Activated T-helper 1 cell treated with anti-CD3 and anti-CD28 coated beads, Interleukin-12 subunit alpha, Interleukin-12 subunit beta, Interleukin-2, Interleukin-4 antibody, amounts not matched to agents 30 ng/mL and 10 ng/mL and 1 ng/mL, durations not matched to agents 14 hours and 24 hours and 36 hours (primary cell): ENCODE measurements around the gene PAX2. TPM values are rescaled to one million over a fixed set of nuclear protein-coding genes. Genes with fewer than 3 reads are reported as not detected.

ENCODE experiments used
- DNase-seq: peaks from one replicate; pipeline ENCODE4 v3.0.0; 2021; ENCODE audit warnings: low spot score
- H3K27ac Mint-ChIP-seq: one replicate; pipeline ENCODE4 v1.8.0; 2021; ENCODE audit warnings: mild to moderate bottlenecking, mixed read lengths
- H3K27me3 Mint-ChIP-seq: one replicate; pipeline ENCODE4 v1.8.0; 2022; ENCODE audit warnings: mild to moderate bottlenecking, moderate library complexity, mixed read lengths; ENCODE audit not compliant: insufficient read depth
- H3K36me3 Mint-ChIP-seq: one replicate; pipeline ENCODE4 v1.8.0; 2021; ENCODE audit warnings: low read depth, mixed read lengths
- H3K4me1 Mint-ChIP-seq: one replicate; pipeline ENCODE4 v1.8.0; 2021; ENCODE audit warnings: low read depth, mixed read lengths
- H3K4me3 Mint-ChIP-seq: one replicate; pipeline ENCODE4 v1.8.0; 2021; ENCODE audit warnings: mild to moderate bottlenecking, moderate library complexity, mixed read lengths
- H3K9me3 Mint-ChIP-seq: one replicate; pipeline ENCODE4 v1.8.0; 2021; ENCODE audit warnings: mixed read lengths
- intact Hi-C: fragments of 100-400 bp; cut with micrococcal nuclease; formaldehyde crosslinking; loops from one replicate; pipeline ENCODE4 v1.15.1; 2024
- total RNA-seq: library from RNA; stranded (reverse); gene quantifications from 2 replicates; pipeline ENCODE4 v1.2.3, GENCODE V29; 2022

PAX2 gene
- total RNA-seq, 1 donor from 2014 or later: not detected

DNA sequence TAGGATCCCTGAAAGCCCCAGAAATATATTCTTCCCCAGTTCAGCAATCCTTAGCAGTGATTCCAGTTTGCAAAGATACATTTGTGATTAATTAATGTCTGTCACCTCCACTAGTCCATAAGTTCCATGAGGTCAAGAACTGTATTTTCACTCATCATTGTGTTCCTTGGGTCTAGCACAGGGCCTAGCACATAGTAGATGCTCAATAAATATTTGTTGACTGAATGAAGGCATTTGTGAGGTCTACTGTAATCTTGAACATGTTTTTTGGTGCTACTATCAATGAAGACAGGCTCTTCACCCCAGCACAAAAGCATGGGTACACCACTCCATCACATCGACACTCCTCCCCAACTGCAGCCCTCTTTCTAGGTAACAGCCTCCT lies 30.8 kb upstream of the PAX2 start:
- Mint-ChIP-seq H3K9me3 (no peaks in the 10 kb centered on the region), H3K27ac (no peak overlapping the region), H3K27me3 (peaks cover 79% of the 10 kb centered on the region), H3K4me3 (no peak overlapping the region), H3K36me3 (peaks cover 2% of the 10 kb centered on the region), H3K4me1 (peaks cover 6% of the 10 kb centered on the region)
- DNase-seq: no peak
- intact Hi-C loops: no loop called here

DNA sequence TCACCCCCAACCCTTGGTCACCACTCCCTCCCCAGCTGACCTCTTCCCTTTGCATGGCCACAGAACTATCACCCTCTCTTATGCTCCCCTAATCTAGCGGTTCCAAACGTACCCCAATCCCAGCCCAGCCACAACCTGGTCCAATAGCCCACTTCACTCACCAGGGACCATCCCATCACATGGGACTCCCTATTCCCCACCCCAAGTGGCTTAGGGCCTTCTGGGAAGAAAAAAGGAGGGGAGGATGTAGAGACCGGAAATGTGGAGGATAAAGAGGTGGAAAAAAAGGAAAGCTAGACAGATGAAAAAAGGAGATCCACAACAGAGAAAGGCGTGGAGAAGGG lies 30.3 kb upstream of the PAX2 start:
- DNase-seq: no peak
- intact Hi-C loops: no loop called here
- H3K27ac Mint-ChIP-seq: no peak overlapping the region
- H3K9me3 Mint-ChIP-seq: no peaks in the 10 kb centered on the region
- peaks cover 6% of the 10 kb centered on the region for H3K4me1 Mint-ChIP-seq
- no peak overlapping the region for H3K4me3 Mint-ChIP-seq
- peaks cover 2% of the 10 kb centered on the region for H3K36me3 Mint-ChIP-seq
- H3K27me3 Mint-ChIP-seq: peaks cover 78% of the 10 kb centered on the region

DNA sequence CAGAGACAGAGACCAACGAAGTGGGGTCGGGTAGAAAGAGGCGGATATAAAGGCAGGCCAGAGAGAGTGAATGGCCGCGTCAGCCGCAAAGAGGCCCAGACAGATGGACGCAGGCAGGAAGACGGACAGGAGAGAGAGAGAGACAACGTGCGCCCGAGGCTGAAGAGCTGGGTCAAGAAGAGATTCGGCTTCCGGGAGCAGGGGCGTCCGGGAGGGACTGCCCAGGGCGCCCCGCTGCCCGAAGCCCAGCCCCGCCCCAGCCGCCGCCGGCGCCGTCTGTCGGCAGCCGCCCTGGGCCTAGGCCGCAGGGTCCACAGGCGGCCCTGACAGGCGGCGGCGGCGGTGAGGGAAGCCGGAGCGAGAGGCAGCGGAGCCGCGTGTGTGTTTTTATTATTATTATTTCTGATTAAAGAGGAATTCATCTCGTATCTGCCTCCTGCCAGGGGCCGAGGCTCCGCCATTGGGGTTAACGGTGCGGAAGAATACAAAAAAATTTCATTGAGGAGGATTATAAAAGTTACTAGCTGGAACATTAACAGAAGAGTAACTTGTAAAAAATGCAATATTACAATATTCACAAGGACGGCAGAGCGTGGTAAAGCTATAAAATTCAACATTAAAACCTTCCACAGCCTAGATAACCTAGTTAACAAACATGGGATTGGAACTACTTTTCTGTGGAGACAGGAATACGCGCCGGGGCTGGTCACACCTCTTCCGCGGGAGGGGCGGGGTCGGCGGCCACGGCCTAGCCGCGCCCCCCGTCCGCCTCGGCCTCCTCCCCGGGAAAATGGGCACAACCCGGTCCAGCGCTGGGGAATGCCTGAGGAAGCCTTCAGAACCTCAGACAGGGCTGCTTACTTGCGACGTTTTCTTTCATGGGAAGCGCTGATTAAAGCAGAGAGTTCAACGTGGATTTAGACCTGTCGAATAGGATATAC lies 29.7 kb upstream of the PAX2 start:
- Mint-ChIP-seq H3K4me1 (peaks cover 6% of the 10 kb centered on the region), H3K9me3 (no peaks in the 10 kb centered on the region), H3K27me3 (peaks cover 81% of the 10 kb centered on the region), H3K27ac (no peak overlapping the region), H3K4me3 (no peak overlapping the region), H3K36me3 (peaks cover 2% of the 10 kb centered on the region)
- DNase-seq: no peak
- intact Hi-C loops: loop anchor here (2.0 kb wide), 1 partner anchor 27 kb away; no protein-coding TSS in a partner anchor

DNA sequence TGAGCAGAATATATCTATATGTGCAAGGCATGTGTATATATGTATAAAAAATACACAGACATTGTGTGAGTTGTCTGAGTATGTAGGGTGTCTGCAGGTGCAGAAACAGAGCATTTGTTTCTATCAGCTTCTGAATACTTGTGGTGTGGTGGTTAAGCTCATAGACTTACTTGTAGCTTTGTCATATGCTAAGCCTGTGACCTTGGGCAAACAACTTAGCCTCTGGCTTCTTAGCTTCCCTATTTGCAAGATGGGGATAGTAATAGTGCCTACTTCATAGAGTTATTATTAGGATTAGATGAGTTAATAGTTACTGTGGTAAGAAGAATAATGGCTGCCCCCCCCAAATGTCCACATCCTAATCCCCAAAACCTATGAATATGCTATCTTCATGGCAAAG lies 28.2 kb upstream of the PAX2 start:
- intact Hi-C loops: loop anchor here (2.0 kb wide), 1 partner anchor 26 kb away; no protein-coding TSS in a partner anchor
- H3K4me3 Mint-ChIP-seq: no peak overlapping the region
- peaks cover 6% of the 10 kb centered on the region for H3K4me1 Mint-ChIP-seq
- no peak for DNase-seq
- H3K36me3 Mint-ChIP-seq: peaks cover 2% of the 10 kb centered on the region
- peaks cover 79% of the 10 kb centered on the region for H3K27me3 Mint-ChIP-seq
- H3K27ac Mint-ChIP-seq: no peak overlapping the region
- H3K9me3 Mint-ChIP-seq: no peaks in the 10 kb centered on the region

DNA sequence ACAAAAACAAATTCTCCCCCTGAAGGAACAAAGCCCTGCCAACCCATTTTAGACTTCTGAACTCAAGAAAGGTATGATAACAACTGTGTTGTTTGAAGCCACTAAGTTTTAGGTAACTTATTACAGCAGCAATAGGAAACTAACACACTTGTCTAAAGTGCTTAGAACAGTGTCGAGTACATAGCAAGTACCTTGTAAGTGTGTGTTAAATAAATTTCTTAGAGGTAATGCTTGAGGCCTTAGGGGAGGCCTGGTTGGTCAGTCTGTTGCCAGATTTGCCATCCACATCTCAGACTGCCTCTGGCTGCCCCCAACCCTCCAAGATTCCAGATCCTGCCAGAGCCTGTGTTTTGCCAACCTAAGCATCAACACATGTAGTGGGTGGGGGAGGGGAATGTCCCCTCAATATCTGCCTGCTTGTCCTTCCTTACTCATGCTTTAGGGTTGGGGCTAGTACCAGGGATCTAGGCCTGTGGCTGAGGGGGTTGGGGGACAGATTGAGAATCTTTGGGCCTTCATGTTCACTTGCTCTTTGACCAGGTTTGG lies 27.1 kb upstream of the PAX2 start:
- Mint-ChIP-seq H3K36me3 (peaks cover 2% of the 10 kb centered on the region), H3K4me1 (peaks cover 6% of the 10 kb centered on the region), H3K4me3 (no peak overlapping the region), H3K9me3 (no peaks in the 10 kb centered on the region), H3K27ac (no peak overlapping the region), H3K27me3 (peaks cover 78% of the 10 kb centered on the region)
- intact Hi-C loops: no loop called here
- DNase-seq: no peak

DNA sequence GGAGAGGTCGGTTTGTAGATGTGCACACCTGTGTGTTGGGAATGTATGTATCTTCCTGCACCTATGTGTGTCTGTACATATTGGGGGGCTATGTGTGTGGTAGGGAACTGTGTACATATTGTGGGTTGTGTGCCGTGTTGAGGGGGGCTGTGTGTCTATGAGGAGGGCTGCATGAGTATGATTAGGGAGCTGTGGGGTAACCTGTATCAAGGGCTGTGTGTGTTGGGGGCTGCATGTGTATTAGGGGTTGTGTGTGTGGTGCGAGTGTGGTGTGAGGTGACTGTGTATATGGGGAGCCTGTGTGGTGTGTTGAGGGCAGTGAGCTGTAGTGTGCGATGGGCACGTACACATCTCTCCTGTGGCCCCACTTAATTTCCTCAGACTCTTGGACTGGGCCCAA lies 22.2 kb upstream of the PAX2 start:
- Mint-ChIP-seq H3K27ac (peak overlapping the region; percentile 18), H3K27me3 (peaks cover 82% of the 10 kb centered on the region), H3K4me1 (no peaks in the 10 kb centered on the region), H3K4me3 (no peak overlapping the region), H3K36me3 (no peaks in the 10 kb centered on the region), H3K9me3 (no peaks in the 10 kb centered on the region)
- no peak for DNase-seq
- intact Hi-C loops: no loop called here

DNA sequence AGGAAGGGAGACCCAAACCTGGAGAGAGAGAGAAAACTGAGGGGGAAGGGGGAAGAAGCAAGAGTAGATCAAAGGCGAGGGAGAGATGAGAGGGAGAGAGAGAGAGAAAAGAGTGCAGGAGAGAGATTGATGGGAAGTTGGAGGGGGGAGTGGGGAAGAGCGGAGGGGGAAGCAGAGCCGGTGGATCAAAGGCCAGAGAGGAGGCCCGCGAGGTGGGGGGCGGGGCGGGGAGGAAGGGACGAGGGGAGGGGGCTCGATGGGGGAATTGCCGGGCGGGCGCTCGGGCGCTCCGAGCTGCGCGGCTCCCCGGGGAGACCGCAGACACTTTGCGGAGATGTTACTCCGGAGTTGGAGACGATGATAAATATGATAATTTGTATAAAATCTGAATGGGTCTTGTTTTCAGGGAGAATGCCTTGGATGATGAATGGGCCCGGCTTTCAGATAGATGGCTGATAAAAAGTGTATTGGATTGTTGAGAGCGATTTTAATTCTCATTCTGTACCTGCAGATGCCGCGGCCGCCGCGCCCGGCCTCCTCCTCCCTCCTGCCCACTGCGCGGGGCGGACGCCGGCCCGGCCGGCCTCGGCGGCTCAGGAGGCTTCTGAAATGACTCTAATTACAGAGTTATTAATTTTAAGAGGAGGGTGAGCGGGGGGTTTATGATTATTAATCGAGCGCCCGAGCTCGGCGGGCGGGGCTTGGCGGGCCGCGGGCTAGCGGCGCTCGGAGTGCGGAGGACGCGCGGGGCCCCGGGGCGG lies 21.4 kb upstream of the PAX2 start:
- Mint-ChIP-seq H3K4me3 (no peak overlapping the region), H3K27ac (peak overlapping the region; percentile 71), H3K36me3 (no peaks in the 10 kb centered on the region), H3K4me1 (peaks cover 5% of the 10 kb centered on the region), H3K27me3 (peaks cover 84% of the 10 kb centered on the region), H3K9me3 (no peaks in the 10 kb centered on the region)
- DNase-seq: no peak
- intact Hi-C loops: no loop called here

DNA sequence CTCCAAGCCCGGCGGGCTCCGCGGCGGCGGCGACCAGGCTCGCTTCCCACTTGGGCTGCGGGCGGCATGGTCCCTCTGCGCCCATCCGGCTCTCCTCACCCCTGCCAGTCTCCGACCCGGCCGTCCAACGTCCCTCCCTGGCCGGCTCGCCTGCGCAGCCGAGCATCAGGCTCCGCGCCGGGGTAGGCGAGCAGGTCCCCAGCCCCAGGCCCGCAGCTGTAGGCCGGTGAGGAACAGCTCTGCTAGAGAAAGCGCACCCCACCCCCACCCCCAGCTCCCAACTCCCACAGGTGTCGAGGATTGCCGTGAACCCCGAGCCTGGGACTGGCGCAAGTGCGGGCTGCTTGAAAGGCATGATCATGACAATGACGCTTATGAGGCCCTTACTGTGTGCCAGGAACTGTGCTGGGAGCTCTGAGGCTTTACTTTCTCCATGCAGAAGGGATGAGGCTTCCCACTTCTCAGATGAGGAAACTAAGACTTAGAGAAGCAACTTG lies 20.8 kb upstream of the PAX2 start:
- no peaks in the 10 kb centered on the region for H3K36me3 Mint-ChIP-seq
- no peaks in the 10 kb centered on the region for H3K9me3 Mint-ChIP-seq
- H3K4me3 Mint-ChIP-seq: no peak overlapping the region
- DNase-seq: no peak
- peaks cover 11% of the 10 kb centered on the region for H3K4me1 Mint-ChIP-seq
- H3K27ac Mint-ChIP-seq: no peak overlapping the region
- H3K27me3 Mint-ChIP-seq: peaks cover 85% of the 10 kb centered on the region
- intact Hi-C loops: loop anchor here (5.0 kb wide), 1 partner anchor 162 kb away; no protein-coding TSS in a partner anchor

DNA sequence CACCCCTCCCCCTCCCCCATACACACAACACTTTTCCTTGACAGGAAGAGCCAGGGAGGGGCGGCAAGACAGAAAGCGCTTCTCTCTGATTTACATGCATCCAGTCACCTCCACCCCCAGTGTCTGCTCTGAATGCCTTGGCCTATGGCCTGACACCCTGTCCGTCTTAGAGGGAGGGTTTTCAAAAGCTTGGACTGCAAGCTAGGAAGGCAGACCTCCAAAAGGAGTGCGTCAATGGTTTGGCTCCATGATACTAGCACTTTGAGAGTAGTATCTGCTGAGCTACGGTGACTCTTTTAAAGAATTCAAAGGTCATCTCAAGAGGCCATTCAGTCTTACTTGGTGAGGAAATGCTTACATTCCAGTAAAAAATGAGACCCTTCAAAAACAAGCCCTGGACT lies 20.3 kb upstream of the PAX2 start:
- Mint-ChIP-seq H3K9me3 (no peaks in the 10 kb centered on the region), H3K27ac (no peak overlapping the region), H3K36me3 (no peaks in the 10 kb centered on the region), H3K4me3 (no peak overlapping the region), H3K27me3 (peaks cover 85% of the 10 kb centered on the region), H3K4me1 (peaks cover 12% of the 10 kb centered on the region)
- no peak for DNase-seq
- intact Hi-C loops: loop anchor here (5.0 kb wide), 1 partner anchor 163 kb away; no protein-coding TSS in a partner anchor

DNA sequence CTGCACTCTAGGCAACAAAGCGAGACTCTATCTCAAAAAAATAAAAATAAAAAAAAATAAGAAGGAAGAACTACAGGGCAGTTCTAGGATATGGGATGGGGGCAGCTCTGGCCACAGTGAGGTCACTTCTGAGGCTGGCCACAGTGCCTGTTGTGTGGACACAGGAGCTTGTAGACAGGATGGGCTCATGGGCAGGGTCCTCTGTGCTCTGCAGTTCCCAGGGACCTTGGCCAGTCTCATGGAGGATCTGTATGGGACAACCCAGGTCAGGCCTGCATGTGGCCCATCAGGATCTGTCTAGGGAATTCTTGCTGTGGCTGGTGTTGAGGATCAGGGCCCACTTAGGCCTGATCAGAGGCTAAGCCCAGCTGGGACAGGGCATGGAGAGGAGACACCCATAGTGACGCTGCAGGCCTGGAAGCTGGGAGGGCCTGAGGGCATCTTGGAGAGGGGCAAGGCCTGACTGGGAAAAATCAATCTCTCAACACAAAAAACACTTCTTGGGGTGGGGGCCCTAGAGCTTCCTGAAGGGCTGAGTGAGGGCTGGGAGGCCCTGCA lies 19.4 kb upstream of the PAX2 start:
- Mint-ChIP-seq H3K36me3 (no peaks in the 10 kb centered on the region), H3K27me3 (peaks cover 85% of the 10 kb centered on the region), H3K4me1 (peaks cover 14% of the 10 kb centered on the region), H3K9me3 (no peaks in the 10 kb centered on the region), H3K27ac (no peak overlapping the region), H3K4me3 (no peak overlapping the region)
- intact Hi-C loops: loop anchor here (5.0 kb wide), 1 partner anchor 164 kb away; no protein-coding TSS in a partner anchor
- DNase-seq: no peak

DNA sequence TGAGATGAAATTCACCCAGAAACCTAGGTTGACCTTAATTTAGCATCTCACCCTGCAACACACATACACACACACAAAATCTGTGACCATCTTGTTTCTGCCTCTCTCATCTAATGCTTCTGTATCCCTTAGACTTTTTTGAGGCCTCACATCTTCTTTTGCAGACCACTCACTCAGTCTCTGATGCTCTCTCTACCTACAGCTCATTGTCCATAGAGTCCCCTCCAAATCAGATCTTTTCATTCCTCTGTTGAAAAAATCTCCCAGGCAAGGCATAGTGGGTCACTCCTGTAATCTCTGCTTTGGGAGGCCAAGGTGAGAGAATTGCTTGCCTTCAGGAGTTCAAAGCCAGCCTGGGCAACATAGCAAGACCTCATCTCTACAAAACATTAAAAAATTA lies 17.6 kb upstream of the PAX2 start:
- intact Hi-C loops: loop anchor here (2.0 to 5.0 kb wide), 2 partner anchors 15 to 166 kb away; no protein-coding TSS in a partner anchor
- Mint-ChIP-seq H3K36me3 (peaks cover 2% of the 10 kb centered on the region), H3K27me3 (peaks cover 88% of the 10 kb centered on the region), H3K4me3 (no peak overlapping the region), H3K27ac (no peak overlapping the region), H3K9me3 (no peaks in the 10 kb centered on the region), H3K4me1 (peaks cover 24% of the 10 kb centered on the region)
- no peak for DNase-seq
